HG03457 (cell line): Measurements from ENCODE around the gene AMIGO3.
"Not testable (repeated sequence)": the region's sequence is repeated elsewhere in the genome, so short reads cannot be mapped to it uniquely, and the experiment has no call there.

Source experiments
- ATAC-seq: cut with Tn5 transposase; IDR thresholded peaks from one replicate; pipeline ENCODE4 v1.9.1; 2021; ENCODE audit warnings: moderate number of reproducible peaks; ENCODE audit not compliant: unreplicated experiment

Gene AMIGO3

GRCh38 chr3:49689908-49690624 is 29.4 kb downstream of the AMIGO3 start:
- ATAC-seq: not testable (repeated sequence)

DNA sequence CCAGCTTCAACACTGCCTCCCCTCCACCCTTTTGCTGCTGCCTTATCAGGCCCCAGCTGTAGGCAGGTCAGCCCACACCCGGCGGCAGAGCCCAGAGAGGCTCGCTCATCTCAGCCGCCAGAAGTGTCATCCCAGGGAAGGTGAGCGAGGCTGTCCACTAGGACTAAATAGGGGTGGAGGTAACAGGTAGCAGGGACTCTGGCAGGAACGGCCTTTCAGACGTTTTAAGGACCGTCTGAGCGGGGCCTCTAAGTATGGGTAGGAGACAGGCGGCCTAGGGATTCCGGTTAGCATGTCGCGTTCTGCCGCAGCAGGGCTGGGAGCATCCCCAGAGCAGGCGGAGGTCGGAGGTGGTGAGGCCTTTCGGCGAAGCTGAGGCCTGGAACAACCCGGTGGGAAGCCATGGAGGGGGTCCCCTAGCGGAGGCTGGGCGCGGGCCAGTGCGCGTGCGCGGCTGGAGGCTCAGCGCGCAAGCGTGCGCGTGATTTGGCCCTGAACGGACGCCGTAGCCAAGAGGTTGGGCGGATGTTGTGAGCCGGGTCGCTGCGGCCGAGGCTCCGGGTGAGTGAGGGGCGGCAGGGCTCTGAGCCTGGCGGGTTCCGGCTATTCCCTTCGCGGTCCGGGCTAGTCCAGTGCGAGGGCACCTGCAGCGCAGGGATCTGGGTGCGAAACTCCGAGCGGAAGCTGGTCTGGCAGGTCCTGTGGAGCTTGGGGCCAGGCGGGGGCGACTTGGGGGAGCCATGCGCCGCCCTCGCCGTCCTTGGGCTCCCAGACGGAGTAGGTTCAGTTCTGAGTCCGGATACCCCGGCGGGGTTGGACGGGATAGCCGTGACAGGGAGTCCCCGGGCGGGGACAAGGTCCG is 30.2 kb downstream of the AMIGO3 start, which contains the start of the genes MST1 and RNF123:
Gene MST1, minus strand, starts transcription at position 429 of the 862 bp plus-strand sequence. CDS start 783 bp downstream, outside the sequence.
Gene RNF123, plus strand, starts transcription at position 512 of the 862 bp plus-strand sequence. CDS start 1,609 bp downstream, outside the sequence.
- peak; percentile 49 for ATAC-seq

GRCh38 chr3:49688338-49689045 is 31.0 kb downstream of the AMIGO3 start:
- not testable (repeated sequence) for ATAC-seq

- not testable (repeated sequence) for ATAC-seq
Observed at GRCh38 chr3:49687424-49687795, 32.1 kb downstream of the AMIGO3 start.

- not testable (repeated sequence) for ATAC-seq
Observed at GRCh38 chr3:49686769-49687423, 32.6 kb downstream of the AMIGO3 start.

- not testable (repeated sequence) for ATAC-seq
Observed at GRCh38 chr3:49686346-49686745, 33.1 kb downstream of the AMIGO3 start.

- ATAC-seq: not testable (repeated sequence)
Observed at GRCh38 chr3:49685846-49686245, 33.6 kb downstream of the AMIGO3 start.

GRCh38 chr3:49685103-49685502 is 34.4 kb downstream of the AMIGO3 start:
- not testable (repeated sequence) for ATAC-seq

DNA sequence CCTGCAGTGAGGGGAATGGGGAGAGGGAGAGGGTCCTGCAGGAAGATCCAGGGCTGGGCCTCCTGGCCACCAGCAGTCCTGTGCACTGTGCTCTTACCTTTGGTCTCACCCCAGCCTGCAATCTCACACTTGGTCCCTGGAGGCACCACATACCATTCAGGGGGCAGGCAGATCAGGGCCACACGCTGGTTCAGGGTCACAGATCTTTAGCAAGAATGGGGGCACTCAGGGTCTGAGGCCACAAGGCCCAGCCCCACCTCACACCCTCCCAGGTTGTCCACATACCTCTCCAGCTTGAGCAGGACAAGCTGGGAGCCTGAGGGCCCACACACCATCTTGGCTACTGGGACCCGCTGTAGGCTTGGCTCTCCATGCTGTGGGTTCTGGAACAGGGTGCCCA is 35.0 kb downstream of the AMIGO3 start:
- not testable (repeated sequence) for ATAC-seq

- ATAC-seq: no peak
Observed at GRCh38 chr3:49683162-49683561, 36.3 kb downstream of the AMIGO3 start.

- no peak for ATAC-seq
Observed at GRCh38 chr3:49681543-49681942, 37.9 kb downstream of the AMIGO3 start.

DNA sequence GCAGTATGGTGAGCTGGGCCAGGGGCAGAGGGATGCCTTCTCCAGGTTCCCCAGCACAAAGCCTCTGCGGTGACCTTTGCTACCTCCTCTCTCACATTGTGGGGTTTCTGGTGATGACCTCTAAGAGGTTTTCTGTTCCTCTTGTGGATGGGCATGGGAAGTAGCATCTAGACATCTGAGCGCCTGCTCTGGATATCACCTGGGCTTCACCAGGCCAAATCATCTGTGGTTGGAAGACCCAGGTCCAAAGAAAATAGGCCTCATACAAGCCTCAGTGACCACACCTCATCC is 38.3 kb downstream of the AMIGO3 start:
- no peak for ATAC-seq

GRCh38 chr3:49680493-49681231 is 38.8 kb downstream of the AMIGO3 start:
- ATAC-seq: no peak

- ATAC-seq: no peak
Observed at GRCh38 chr3:49675912-49676311, 43.6 kb downstream of the AMIGO3 start.

- peak; percentile 14 for ATAC-seq
Observed at GRCh38 chr3:49674497-49674983, 44.9 kb downstream of the AMIGO3 start.

DNA sequence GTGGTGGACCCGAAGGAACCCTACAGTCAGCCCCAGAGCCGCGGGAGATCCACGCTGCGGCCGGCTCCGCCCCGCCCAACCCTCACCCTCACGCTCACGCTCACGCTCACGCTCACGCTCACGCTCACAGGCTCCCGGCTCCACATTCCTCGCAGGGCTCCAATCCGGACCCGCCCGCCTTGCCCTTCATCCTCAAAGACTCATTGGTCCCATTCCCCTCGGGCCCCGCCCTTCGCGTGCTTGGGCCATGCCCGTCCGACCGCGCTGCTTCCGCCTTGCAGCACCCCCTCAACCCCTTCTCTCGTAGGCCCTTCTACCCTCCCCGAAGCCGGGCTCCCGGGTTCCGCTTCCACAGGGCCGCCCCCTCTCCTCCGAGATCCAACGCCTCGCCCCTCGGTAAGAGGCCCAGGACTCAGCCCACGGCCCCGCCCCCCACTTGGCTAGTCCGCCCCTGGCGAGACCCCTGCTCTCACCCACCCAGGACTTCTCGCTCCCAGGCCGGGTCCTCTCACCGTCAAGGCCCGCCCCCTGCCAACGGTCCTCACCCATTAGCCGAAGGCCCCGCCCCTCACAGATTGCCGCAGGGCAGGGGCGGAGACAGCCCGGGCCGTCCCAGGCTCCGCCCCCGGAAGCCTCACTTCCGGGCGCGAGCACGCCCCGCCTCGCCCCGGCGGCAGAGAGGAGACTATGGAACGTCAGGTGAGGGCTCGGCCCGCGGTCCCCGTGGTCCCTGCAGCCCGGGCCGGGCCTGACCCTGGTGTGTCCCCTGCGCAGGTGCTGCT is 45.6 kb downstream of the AMIGO3 start, which contains the start of gene APEH:
Gene APEH, plus strand, starts transcription at position 637 of the 782 bp plus-strand sequence. Its CDS starts 51 bp downstream, at position 688.
- ATAC-seq: peak; percentile 53

DNA sequence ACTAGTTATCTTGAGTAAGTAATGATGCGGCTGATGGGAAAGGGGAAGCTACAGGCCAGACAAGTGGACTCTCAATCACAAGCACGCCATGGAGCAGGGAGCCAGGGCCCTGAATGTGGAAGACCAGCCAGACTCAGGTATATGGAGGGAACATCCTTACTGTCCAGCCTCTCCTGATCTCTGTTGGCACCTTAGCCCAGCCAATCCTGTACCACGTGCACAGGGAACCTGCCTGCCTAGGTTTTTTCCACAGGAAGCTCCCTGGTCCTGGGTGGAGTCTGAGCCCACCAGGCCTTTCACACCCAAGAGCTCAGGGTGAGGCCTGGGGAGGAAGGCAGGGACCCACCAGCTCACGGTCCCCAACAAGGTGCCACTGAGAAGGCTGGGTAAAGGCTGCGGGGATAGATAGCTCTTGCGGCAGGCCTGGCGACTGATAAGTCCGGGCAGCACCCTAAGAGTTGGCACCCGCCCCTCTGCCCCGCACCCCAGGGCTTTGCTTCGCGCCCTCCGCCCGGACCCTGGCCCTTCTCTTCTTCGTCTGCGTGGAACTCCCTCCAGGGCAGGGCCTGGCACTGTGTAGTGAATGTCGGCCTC is 46.3 kb downstream of the AMIGO3 start:
- no peak for ATAC-seq
